GM23338 (cell line): ENCODE data around the gene NEUROG2. TPM values are rescaled to one million over a fixed set of nuclear protein-coding genes. Genes with fewer than 3 reads are reported as not detected.
A peak's percentile ranks its signal among the peaks of the same experiment; 100 is the strongest.

Experiments used
- ATAC-seq: fragments of 200-7000 bp; cut with Tn5 transposase; 3 replicates; pipeline ENCODE4 v1.9.1; 2020
- DNase-seq: peaks from one replicate; pipeline ENCODE4 v3.0.0-alpha.2; 2015; ENCODE audit warnings: low spot score
- H2AFZ ChIP-seq: fragments of 200-600 bp; sonication (generic); 2 replicates; pipeline ENCODE4 v1.8.0; 2016; ENCODE audit warnings: antibody characterized with exemption, mild to moderate bottlenecking, moderate library complexity
- H3F3A ChIP-seq: fragments of 200-600 bp; sonication (generic); replicated peaks from 2 replicates; pipeline ENCODE4 v1.8.0; 2017; ENCODE audit warnings: antibody characterized with exemption, mixed run types, low read depth
- H3K27ac ChIP-seq: fragments of 200-600 bp; sonication (generic); 2 replicates; pipeline ENCODE4 v1.6.1; 2016; ENCODE audit warnings: low read depth
- H3K27me3 ChIP-seq: fragments of 200-600 bp; sonication (generic); 2 replicates; pipeline ENCODE4 v1.8.0; 2016; ENCODE audit warnings: mild to moderate bottlenecking, mixed run types, moderate library complexity; ENCODE audit not compliant: insufficient read depth
- H3K36me3 ChIP-seq: fragments of 200-600 bp; sonication (generic); 2 replicates; pipeline ENCODE4 v1.8.0; 2016; ENCODE audit warnings: mild to moderate bottlenecking; ENCODE audit not compliant: insufficient read depth
- H3K4me1 ChIP-seq: fragments of 200-600 bp; sonication (generic); 2 replicates; pipeline ENCODE4 v1.8.0; 2016; ENCODE audit warnings: mild to moderate bottlenecking, moderate library complexity; ENCODE audit not compliant: insufficient read depth
- H3K4me2 ChIP-seq: fragments of 200-600 bp; sonication (generic); 2 replicates; pipeline ENCODE4 v1.7.1; 2017; ENCODE audit warnings: mixed run types
- H3K4me3 ChIP-seq: fragments of 200-600 bp; sonication (generic); 2 replicates; pipeline ENCODE4 v1.6.1; 2016; ENCODE audit warnings: mixed run types
- H3K79me2 ChIP-seq: fragments of 200-600 bp; sonication (generic); replicated peaks from 2 replicates; pipeline ENCODE4 v1.8.0; 2017; ENCODE audit warnings: mild to moderate bottlenecking; ENCODE audit not compliant: insufficient read depth
- H3K9me2 ChIP-seq: fragments of 200-600 bp; sonication (generic); 2 replicates; pipeline ENCODE4 v1.8.0; 2017; ENCODE audit not compliant: insufficient read depth
- H4K20me1 ChIP-seq: fragments of 200-600 bp; sonication (generic); replicated peaks from 2 replicates; pipeline ENCODE4 v1.8.0; 2017; ENCODE audit warnings: mild to moderate bottlenecking; ENCODE audit not compliant: insufficient read depth
- H3K27ac Mint-ChIP-seq: 2 replicates; pipeline ENCODE4 v1.8.0; 2020; ENCODE audit warnings: inconsistent platforms, mild to moderate bottlenecking, moderate library complexity, mixed read lengths
- H3K27me3 Mint-ChIP-seq: 3 replicates; pipeline ENCODE4 v1.8.0; 2022; ENCODE audit warnings: low read depth, mild to moderate bottlenecking, moderate library complexity, mixed read lengths, inconsistent platforms; ENCODE audit not compliant: insufficient read depth, poor library complexity
- H3K36me3 Mint-ChIP-seq: 3 replicates; pipeline ENCODE4 v1.8.0; 2021; ENCODE audit warnings: low read depth, mild to moderate bottlenecking, inconsistent platforms, moderate library complexity, mixed read lengths
- H3K4me1 Mint-ChIP-seq: 3 replicates; pipeline ENCODE4 v1.8.0; 2020; ENCODE audit warnings: mild to moderate bottlenecking, inconsistent platforms, mixed read lengths
- H3K4me3 Mint-ChIP-seq: 3 replicates; pipeline ENCODE4 v1.8.0; 2021; ENCODE audit warnings: moderate library complexity, mild to moderate bottlenecking, inconsistent platforms, mixed read lengths
- H3K9me3 Mint-ChIP-seq: 3 replicates; pipeline ENCODE4 v1.8.0; 2020; ENCODE audit warnings: moderate library complexity, mild to moderate bottlenecking, inconsistent platforms, mixed read lengths
- CREB1 ChIP-seq: fragments of 250-450 bp; sonication (Bioruptor Pico); IDR thresholded peaks from 2 replicates; pipeline ENCODE4 v1.5.0; 2020; ENCODE audit warnings: low read depth, mild to moderate bottlenecking, moderate library complexity
- EZH2 ChIP-seq: fragments of 200-600 bp; sonication (generic); IDR thresholded peaks from one replicate; pipeline ENCODE4 v1.8.0; 2017; ENCODE audit warnings: antibody characterized with exemption, mild to moderate bottlenecking, low read depth; ENCODE audit not compliant: unreplicated experiment
- EZH2phosphoT487 ChIP-seq: fragments of 200-600 bp; sonication (generic); IDR thresholded peaks from one replicate; pipeline ENCODE4 v1.8.1; 2018; ENCODE audit warnings: antibody characterized with exemption; ENCODE audit not compliant: unreplicated experiment
- ZNF331 ChIP-seq: fragments of 250-450 bp; sonication (Bioruptor Pico); IDR thresholded peaks from 2 replicates; pipeline ENCODE4 v1.5.0; 2020; ENCODE audit warnings: low read depth, mild to moderate bottlenecking, moderate library complexity
- polyA plus RNA-seq: library from polyadenylated mRNA; unstranded; fragments of >200 nt; fragmentation: Nextera tagmentation; extraction: Ambion mirVana; gene quantifications from 2 replicates; pipeline ENCODE4 v1.2.1, GENCODE V29; 2016
- total RNA-seq: library from RNA; depleted of rRNA; stranded (reverse); fragments of >200 nt; shearing (Covaris generic); gene quantifications from 2 replicates; pipeline ENCODE4 v1.2.3, GENCODE V29; 2014
- TF ChIP-seq, protein P1 (sequence below), 2 experiments: fragments of 200-600 bp in 1 of 2; sonication (generic) in 1 of 2; conservative IDR thresholded peaks; 2 replicates each; pipeline versions ENCODE4 v1.5.1 to v1.6.1; 2016 to 2017; ENCODE audit warnings: antibody characterized with exemption in 2 of 2, low read depth in 2 of 2, mild to moderate bottlenecking in 2 of 2, moderate library complexity in 1 of 2
- TF ChIP-seq, protein P2 (sequence below): IDR thresholded peaks from 2 replicates; pipeline ENCODE4 v1.6.1; 2016; ENCODE audit warnings: antibody characterized with exemption

The NEUROG2 gene
- total and polyA plus RNA-seq, 2 experiments from 2014 or later = not detected

DNA sequence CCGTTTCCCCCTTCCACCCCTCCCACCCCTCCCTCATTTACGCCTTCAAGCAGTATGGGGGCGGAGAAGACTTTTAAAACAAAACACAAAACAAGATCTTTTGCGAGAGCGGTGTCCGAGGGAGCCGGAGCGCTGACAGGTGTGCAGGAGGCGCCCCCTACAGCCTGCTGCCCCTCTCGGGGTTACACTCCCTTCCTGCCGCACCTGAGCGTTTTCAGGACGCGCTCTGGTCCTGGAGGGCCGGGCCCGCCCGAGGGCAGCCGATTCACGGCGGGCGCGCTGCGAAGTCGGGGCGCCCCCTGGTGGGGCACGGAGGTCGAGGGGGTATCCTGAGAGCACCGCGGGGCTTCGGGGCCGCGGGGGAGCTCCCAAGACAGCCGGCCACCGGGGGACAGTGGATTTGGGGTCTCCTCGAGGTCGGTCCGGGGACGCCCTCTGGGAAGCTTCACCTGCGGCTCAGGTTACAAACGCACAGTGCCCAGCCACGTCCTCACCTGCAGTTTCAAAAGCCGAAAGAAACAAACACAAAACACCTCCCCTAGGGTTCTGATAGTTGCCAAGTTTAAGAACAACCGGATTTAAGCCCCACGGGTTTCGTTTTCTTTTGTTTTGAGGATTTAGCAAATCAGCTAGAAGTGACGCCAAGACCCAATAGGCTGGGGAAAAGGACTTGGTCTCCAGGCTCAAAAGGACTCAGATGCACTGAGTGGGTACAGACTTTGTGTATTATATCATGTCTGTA is 8.0 kb upstream of the NEUROG2 start:
- Histone ChIP-seq H2AFZ (peak overlapping the region; percentile 94), H3K36me3 (no peaks in the 10 kb centered on the region; the same call in 1 of the 2 replicates), H3F3A (peaks cover 35% of the 10 kb centered on the region), H3K79me2 (no peaks in the 10 kb centered on the region), H3K4me3 (peak overlapping the region; percentile 57), H3K4me2 (peak overlapping the region; percentile 86), H3K9me2 (no peaks in the 10 kb centered on the region), H3K27me3 (peaks cover 81% of the 10 kb centered on the region), H4K20me1 (peaks cover 18% of the 10 kb centered on the region), H3K4me1 (peaks cover 48% of the 10 kb centered on the region), H3K27ac (no peak overlapping the region)
- no peaks in the 10 kb centered on the region for H3K36me3 Mint-ChIP-seq
- H3K27me3 Mint-ChIP-seq = peaks cover 60% of the 10 kb centered on the region
- peak overlapping the region; percentile 77 for H3K4me3 Mint-ChIP-seq
- DNase-seq (peak; percentile 96), ATAC-seq (peak; percentile 88)
- peak; percentile 38; the same call in 1 of the 2 replicates for TF ChIP-seq CREB1 (CRISPR knock-in tag)
- TF ChIP-seq EZH2phosphoT487 = no peak
- TF ChIP-seq, protein P1, sequence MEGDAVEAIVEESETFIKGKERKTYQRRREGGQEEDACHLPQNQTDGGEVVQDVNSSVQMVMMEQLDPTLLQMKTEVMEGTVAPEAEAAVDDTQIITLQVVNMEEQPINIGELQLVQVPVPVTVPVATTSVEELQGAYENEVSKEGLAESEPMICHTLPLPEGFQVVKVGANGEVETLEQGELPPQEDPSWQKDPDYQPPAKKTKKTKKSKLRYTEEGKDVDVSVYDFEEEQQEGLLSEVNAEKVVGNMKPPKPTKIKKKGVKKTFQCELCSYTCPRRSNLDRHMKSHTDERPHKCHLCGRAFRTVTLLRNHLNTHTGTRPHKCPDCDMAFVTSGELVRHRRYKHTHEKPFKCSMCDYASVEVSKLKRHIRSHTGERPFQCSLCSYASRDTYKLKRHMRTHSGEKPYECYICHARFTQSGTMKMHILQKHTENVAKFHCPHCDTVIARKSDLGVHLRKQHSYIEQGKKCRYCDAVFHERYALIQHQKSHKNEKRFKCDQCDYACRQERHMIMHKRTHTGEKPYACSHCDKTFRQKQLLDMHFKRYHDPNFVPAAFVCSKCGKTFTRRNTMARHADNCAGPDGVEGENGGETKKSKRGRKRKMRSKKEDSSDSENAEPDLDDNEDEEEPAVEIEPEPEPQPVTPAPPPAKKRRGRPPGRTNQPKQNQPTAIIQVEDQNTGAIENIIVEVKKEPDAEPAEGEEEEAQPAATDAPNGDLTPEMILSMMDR (conservative IDR thresholded peaks at IDR 0.05; ENCODE audit: low read depth in 2 of 2) = peak; percentile 90 to 91
- no peak overlapping the region for H3K27ac Mint-ChIP-seq
- 0 out of 3 replicates have a peak, but pooled peaks cover 3% of the 10 kb centered on the region for H3K9me3 Mint-ChIP-seq
- peaks cover 29% of the 10 kb centered on the region for H3K4me1 Mint-ChIP-seq

DNA sequence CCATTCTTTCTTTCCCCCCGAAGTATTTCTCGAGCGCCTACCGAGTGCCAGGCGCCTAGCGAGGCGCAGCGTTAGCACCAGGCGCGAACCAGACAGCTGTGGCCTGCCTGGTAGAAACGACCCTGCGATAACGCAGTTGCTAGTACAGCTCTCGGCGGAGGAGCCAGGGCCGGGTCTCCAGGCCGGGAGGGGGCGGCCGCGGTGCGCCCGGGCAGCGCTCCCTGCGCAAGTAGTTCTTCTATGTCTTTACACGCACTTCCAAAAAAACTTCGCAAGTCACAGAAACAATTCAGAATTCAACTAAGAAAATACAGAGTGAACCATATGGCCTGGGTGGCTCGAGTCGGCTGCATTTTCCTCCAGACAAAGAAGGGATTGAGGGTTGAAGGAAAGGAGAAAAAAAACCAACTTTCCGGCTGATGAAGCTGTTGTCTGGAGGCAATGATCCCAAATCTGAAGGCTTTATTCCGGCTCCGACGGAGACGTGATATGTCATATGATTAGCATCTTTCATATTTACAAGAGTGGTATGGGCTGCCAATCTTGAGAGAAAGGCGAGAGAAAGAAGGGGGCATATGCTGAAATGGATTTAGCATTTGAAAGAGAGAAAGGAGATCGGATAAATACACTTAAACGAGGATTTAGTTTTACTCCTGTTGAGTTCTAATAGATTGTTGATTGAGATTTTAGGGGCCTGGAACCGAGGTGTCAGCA is 7.2 kb upstream of the NEUROG2 start:
- no peaks in the 10 kb centered on the region for H3K79me2 ChIP-seq
- Mint-ChIP-seq H3K9me3 (0 out of 3 replicates have a peak, but pooled peaks cover 3% of the 10 kb centered on the region), H3K36me3 (no peaks in the 10 kb centered on the region), H3K27ac (no peak overlapping the region), H3K27me3 (peaks cover 68% of the 10 kb centered on the region), H3K4me3 (peak overlapping the region; percentile 77), H3K4me1 (peaks cover 30% of the 10 kb centered on the region)
- H3K27me3 ChIP-seq = peaks cover 89% of the 10 kb centered on the region
- DNase-seq = peak; percentile 81
- peaks cover 38% of the 10 kb centered on the region for H3F3A ChIP-seq
- H3K4me3 ChIP-seq = peak overlapping the region; percentile 57
- H3K36me3 ChIP-seq = no peaks in the 10 kb centered on the region; the same call in 1 of the 2 replicates
- ATAC-seq = peak; percentile 63
- peak overlapping the region; percentile 86 for H3K4me2 ChIP-seq
- H3K4me1 ChIP-seq = peaks cover 52% of the 10 kb centered on the region
- H3K27ac ChIP-seq = no peak overlapping the region
- no peaks in the 10 kb centered on the region for H3K9me2 ChIP-seq
- peak overlapping the region; percentile 20; the same call in 1 of the 2 replicates for H2AFZ ChIP-seq
- peaks cover 25% of the 10 kb centered on the region for H4K20me1 ChIP-seq
- TF ChIP-seq EZH2 = peak; percentile 83
- no peak for TF ChIP-seq ZNF331 (CRISPR knock-in tag)
- TF ChIP-seq, protein P1 (conservative IDR thresholded peaks at IDR 0.05; ENCODE audit: low read depth in 2 of 2) = peak; percentile 45 to 64
- TF ChIP-seq CREB1 (CRISPR knock-in tag) = 0 out of 2 replicates have a peak, but pooled peaks have one; percentile 16
- TF ChIP-seq, protein P2, sequence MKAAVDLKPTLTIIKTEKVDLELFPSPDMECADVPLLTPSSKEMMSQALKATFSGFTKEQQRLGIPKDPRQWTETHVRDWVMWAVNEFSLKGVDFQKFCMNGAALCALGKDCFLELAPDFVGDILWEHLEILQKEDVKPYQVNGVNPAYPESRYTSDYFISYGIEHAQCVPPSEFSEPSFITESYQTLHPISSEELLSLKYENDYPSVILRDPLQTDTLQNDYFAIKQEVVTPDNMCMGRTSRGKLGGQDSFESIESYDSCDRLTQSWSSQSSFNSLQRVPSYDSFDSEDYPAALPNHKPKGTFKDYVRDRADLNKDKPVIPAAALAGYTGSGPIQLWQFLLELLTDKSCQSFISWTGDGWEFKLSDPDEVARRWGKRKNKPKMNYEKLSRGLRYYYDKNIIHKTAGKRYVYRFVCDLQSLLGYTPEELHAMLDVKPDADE = no peak
